Sciatic nerve (tissue), 2 donors: ENCODE data around the gene RAB8A. TPM values are rescaled to one million over a fixed set of nuclear protein-coding genes. Genes with fewer than 3 reads are reported as not detected.

ENCODE experiments used
- ATAC-seq: fragments of 200-7000 bp; cut with Tn5 transposase; one replicate; pipeline ENCODE4 v1.9.1; 2020; ENCODE audit warnings: mild to moderate bottlenecking, moderate library complexity
- DNase-seq: peaks from one replicate; pipeline ENCODE4 v3.0.0-alpha.2; 2020; ENCODE audit warnings: low spot score
- intact Hi-C: fragments of 100-400 bp; cut with DNase I; formaldehyde crosslinking; loops from one replicate; pipeline ENCODE4 v1.14.2; 2022
- total RNA-seq: library from RNA; stranded (reverse); fragmentation: NEBNext Ultra II Directional; extraction: Animal tissue kit (Norgen Biotek cat#: 25700); gene quantifications from one replicate; pipeline ENCODE4 v1.2.1, GENCODE V29; 2021
- donor health status: DM: no; HTN: no; CAD: no.
- donor health status: DM: no; HTN: no; CAD: no.

The RAB8A gene
- total RNA-seq, 1 donor from 2014 or later: 49.6 TPM

- no peak for ATAC-seq
- DNase-seq: no peak
- intact Hi-C loops: no loop called here
These were observed 16.2 kb downstream of the RAB8A start for GRCh38 chr19:16127776-16128371.

- no peak for DNase-seq
- intact Hi-C loops: no loop called here
- ATAC-seq: no peak
These were observed 20.0 kb downstream of the RAB8A start for GRCh38 chr19:16131648-16132047.

- intact Hi-C loops: no loop called here
- no peak for DNase-seq
- peak; percentile 28 for ATAC-seq
These were observed 22.1 kb downstream of the RAB8A start for GRCh38 chr19:16133818-16134217.

GRCh38 chr19:16134510-16134909 is 22.8 kb downstream of the RAB8A start:
- intact Hi-C loops: no loop called here
- no peak for DNase-seq
- no peak for ATAC-seq

GRCh38 chr19:16135430-16136127 is 23.9 kb downstream of the RAB8A start:
- intact Hi-C loops: no loop called here
- DNase-seq (no peak), ATAC-seq (no peak)

- intact Hi-C loops: no loop called here
- DNase-seq (no peak), ATAC-seq (no peak)
These were observed 24.7 kb downstream of the RAB8A start for GRCh38 chr19:16136185-16136999.

- DNase-seq (no peak), ATAC-seq (no peak)
- intact Hi-C loops: no loop called here
These were observed 28.1 kb downstream of the RAB8A start for GRCh38 chr19:16139752-16140151.

GRCh38 chr19:16141043-16141442 is 29.4 kb downstream of the RAB8A start:
- intact Hi-C loops: no loop called here
- no peak for DNase-seq
- ATAC-seq: no peak

- intact Hi-C loops: no loop called here
- ATAC-seq (no peak), DNase-seq (no peak)
These were observed 30.4 kb downstream of the RAB8A start for GRCh38 chr19:16142032-16142580.

GRCh38 chr19:16143399-16144215 is 31.9 kb downstream of the RAB8A start, which contains the start of gene HSH2D:
TSS of gene HSH2D (plus strand) at chr19:16143685. CDS start at chr19:16148751, 5,066 bp downstream.
- no peak for DNase-seq
- intact Hi-C loops: no loop called here
- peak; percentile 36 for ATAC-seq

- ATAC-seq (no peak), DNase-seq (no peak)
- intact Hi-C loops: no loop called here
These were observed 32.5 kb downstream of the RAB8A start for GRCh38 chr19:16144216-16144581.

- DNase-seq (no peak), ATAC-seq (no peak)
- intact Hi-C loops: no loop called here
These were observed 34.4 kb downstream of the RAB8A start for GRCh38 chr19:16146112-16146511.

GRCh38 chr19:16148443-16149229 is 36.9 kb downstream of the RAB8A start:
- intact Hi-C loops: no loop called here
- DNase-seq (no peak), ATAC-seq (no peak)

- intact Hi-C loops: no loop called here
- ATAC-seq (no peak), DNase-seq (no peak)
These were observed 42.1 kb downstream of the RAB8A start for GRCh38 chr19:16153582-16154336.

GRCh38 chr19:16154557-16154956 is 42.9 kb downstream of the RAB8A start:
- ATAC-seq: no peak
- DNase-seq: no peak
- intact Hi-C loops: no loop called here

- intact Hi-C loops: no loop called here
- ATAC-seq (no peak), DNase-seq (no peak)
These were observed 43.4 kb downstream of the RAB8A start for GRCh38 chr19:16155128-16155527.

GRCh38 chr19:16156904-16157303 is 45.2 kb downstream of the RAB8A start:
- no peak for DNase-seq
- intact Hi-C loops: no loop called here
- no peak for ATAC-seq

GRCh38 chr19:16157601-16158000 is 45.9 kb downstream of the RAB8A start:
- ATAC-seq (no peak), DNase-seq (no peak)
- intact Hi-C loops: no loop called here
